SU-DHL-6 (cell line): ENCODE results near the gene OR51D1.

Experiments used
- EZH2phosphoT487 ChIP-seq: fragments of 200-600 bp; sonication (generic), shearing (Covaris generic); conservative IDR thresholded peaks from 2 replicates; pipeline ENCODE4 v1.6.1; 2018; ENCODE audit warnings: mild to moderate bottlenecking, antibody characterized with exemption, low read length, moderate library complexity, mixed read lengths
- TF ChIP-seq, protein P1 (sequence below): fragments of 200-600 bp; sonication (generic); IDR thresholded peaks from one replicate; pipeline ENCODE4 v1.5.1; 2017; ENCODE audit warnings: antibody characterized with exemption, mild to moderate bottlenecking, low read length, moderate library complexity; ENCODE audit not compliant: insufficient read depth, poor library complexity, severe bottlenecking

DNA sequence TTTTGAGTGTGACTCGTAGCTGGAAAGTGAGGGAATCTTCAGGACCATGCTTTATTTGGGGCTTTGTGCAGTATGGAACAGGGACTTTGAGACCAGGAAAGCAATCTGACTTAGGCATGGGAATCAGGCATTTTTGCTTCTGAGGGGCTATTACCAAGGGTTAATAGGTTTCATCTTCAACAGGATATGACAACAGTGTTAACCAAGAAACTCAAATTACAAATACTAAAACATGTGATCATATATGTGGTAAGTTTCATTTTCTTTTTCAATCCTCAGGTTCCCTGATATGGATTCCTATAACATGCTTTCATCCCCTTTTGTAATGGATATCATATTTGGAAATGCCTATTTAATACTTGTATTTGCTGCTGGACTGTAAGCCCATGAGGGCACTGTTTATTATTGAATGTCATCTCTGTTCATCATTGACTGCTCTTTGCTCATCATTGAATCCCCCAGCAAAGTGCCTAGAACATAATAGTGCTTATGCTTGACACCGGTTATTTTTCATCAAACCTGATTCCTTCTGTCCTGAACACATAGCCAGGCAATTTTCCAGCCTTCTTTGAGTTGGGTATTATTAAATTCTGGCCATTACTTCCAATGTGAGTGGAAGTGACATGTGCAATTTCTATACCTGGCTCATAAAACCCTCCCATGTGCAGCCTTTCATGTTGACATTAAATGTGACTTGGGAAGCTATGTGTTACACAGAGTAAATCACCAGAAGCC is 17.5 kb downstream of the OR51D1 start:
- TF ChIP-seq, protein P1, sequence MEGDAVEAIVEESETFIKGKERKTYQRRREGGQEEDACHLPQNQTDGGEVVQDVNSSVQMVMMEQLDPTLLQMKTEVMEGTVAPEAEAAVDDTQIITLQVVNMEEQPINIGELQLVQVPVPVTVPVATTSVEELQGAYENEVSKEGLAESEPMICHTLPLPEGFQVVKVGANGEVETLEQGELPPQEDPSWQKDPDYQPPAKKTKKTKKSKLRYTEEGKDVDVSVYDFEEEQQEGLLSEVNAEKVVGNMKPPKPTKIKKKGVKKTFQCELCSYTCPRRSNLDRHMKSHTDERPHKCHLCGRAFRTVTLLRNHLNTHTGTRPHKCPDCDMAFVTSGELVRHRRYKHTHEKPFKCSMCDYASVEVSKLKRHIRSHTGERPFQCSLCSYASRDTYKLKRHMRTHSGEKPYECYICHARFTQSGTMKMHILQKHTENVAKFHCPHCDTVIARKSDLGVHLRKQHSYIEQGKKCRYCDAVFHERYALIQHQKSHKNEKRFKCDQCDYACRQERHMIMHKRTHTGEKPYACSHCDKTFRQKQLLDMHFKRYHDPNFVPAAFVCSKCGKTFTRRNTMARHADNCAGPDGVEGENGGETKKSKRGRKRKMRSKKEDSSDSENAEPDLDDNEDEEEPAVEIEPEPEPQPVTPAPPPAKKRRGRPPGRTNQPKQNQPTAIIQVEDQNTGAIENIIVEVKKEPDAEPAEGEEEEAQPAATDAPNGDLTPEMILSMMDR, result no peak
- no peak for TF ChIP-seq EZH2phosphoT487
